Measurements from ENCODE around the gene ADAMTSL1.
A peak's percentile ranks its signal among the peaks of the same experiment; 100 is the strongest.

The ADAMTSL1 gene

GRCh38 chr9:18473652-18474279 lies at the start of gene ADAMTSL1:
Gene ADAMTSL1 (plus strand): TSS chr9:18474153. CDS start chr9:18474233, 80 bp downstream.
- no peak for DNase-seq (ENCODE audit: low read depth, low spot score)

- no peak for DNase-seq (ENCODE audit: low read depth, low spot score)
Observed at GRCh38 chr9:18427691-18428090, 46.3 kb upstream of the ADAMTSL1 start.

- DNase-seq (ENCODE audit: low read depth, low spot score) = no peak
Observed at GRCh38 chr9:18428661-18429060, 45.3 kb upstream of the ADAMTSL1 start.

- no peak for DNase-seq (ENCODE audit: low read depth, low spot score)
Observed at GRCh38 chr9:18429070-18429469, 44.9 kb upstream of the ADAMTSL1 start.

- no peak for DNase-seq (ENCODE audit: low read depth, low spot score)
Observed at GRCh38 chr9:18433620-18434019, 40.3 kb upstream of the ADAMTSL1 start.

- DNase-seq (ENCODE audit: low read depth, low spot score) = no peak
Observed at GRCh38 chr9:18437315-18438201, 36.4 kb upstream of the ADAMTSL1 start.

GRCh38 chr9:18438300-18438925 lies 35.5 kb upstream of the ADAMTSL1 start:
- peak; percentile 71 for DNase-seq (ENCODE audit: low read depth, low spot score)

- DNase-seq (ENCODE audit: low read depth, low spot score) = no peak
Observed at GRCh38 chr9:18438951-18439350, 35.0 kb upstream of the ADAMTSL1 start.

- no peak for DNase-seq (ENCODE audit: low read depth, low spot score)
Observed at GRCh38 chr9:18441261-18441660, 32.7 kb upstream of the ADAMTSL1 start.

- DNase-seq (ENCODE audit: low read depth, low spot score) = peak; percentile 78
Observed at GRCh38 chr9:18442629-18443491, 31.1 kb upstream of the ADAMTSL1 start.

GRCh38 chr9:18447131-18447530 lies 26.8 kb upstream of the ADAMTSL1 start:
- DNase-seq (ENCODE audit: low read depth, low spot score) = no peak

- DNase-seq (ENCODE audit: low read depth, low spot score) = no peak
Observed at GRCh38 chr9:18447541-18447940, 26.4 kb upstream of the ADAMTSL1 start.

GRCh38 chr9:18448101-18448500 lies 25.9 kb upstream of the ADAMTSL1 start:
- no peak for DNase-seq (ENCODE audit: low read depth, low spot score)

- no peak for DNase-seq (ENCODE audit: low read depth, low spot score)
Observed at GRCh38 chr9:18451406-18451805, 22.5 kb upstream of the ADAMTSL1 start.

GRCh38 chr9:18452276-18452675 lies 21.7 kb upstream of the ADAMTSL1 start:
- no peak for DNase-seq (ENCODE audit: low read depth, low spot score)

- DNase-seq (ENCODE audit: low read depth, low spot score) = no peak
Observed at GRCh38 chr9:18456624-18457237, 17.2 kb upstream of the ADAMTSL1 start.

GRCh38 chr9:18457510-18457909 lies 16.4 kb upstream of the ADAMTSL1 start:
- DNase-seq (ENCODE audit: low read depth, low spot score) = no peak

- no peak for DNase-seq (ENCODE audit: low read depth, low spot score)
Observed at GRCh38 chr9:18459962-18460584, 13.9 kb upstream of the ADAMTSL1 start.

- no peak for DNase-seq (ENCODE audit: low read depth, low spot score)
Observed at GRCh38 chr9:18461496-18461895, 12.5 kb upstream of the ADAMTSL1 start.

- no peak for DNase-seq (ENCODE audit: low read depth, low spot score)
Observed at GRCh38 chr9:18463991-18464390, 10.0 kb upstream of the ADAMTSL1 start.

GRCh38 chr9:18466101-18466500 lies 7.9 kb upstream of the ADAMTSL1 start:
- no peak for DNase-seq (ENCODE audit: low read depth, low spot score)
